ENCODE measurements around the gene HCRT. TPM values are rescaled to one million over a fixed set of nuclear protein-coding genes. Genes with fewer than 3 reads are reported as not detected.
"Not testable (repeated sequence)": the region's sequence is repeated elsewhere in the genome, so short reads cannot be mapped to it uniquely, and the experiment has no call there.

HCRT gene
- total RNA-seq, 1 donor from 2014 or later = not detected

- Histone ChIP-seq H3K4me3 (ENCODE audit: insufficient read depth, low read depth, low read length) (no peak overlapping the region), H3K36me3 (ENCODE audit: insufficient read depth, low read length) (peaks cover 42% of the 10 kb centered on the region), H4K20me1 (ENCODE audit: insufficient read depth, low read length) (no peaks in the 10 kb centered on the region), H3K9ac (ENCODE audit: low read length) (no peak overlapping the region), H2AFZ (ENCODE audit: low read depth, low read length) (no peak overlapping the region), H3K27me3 (ENCODE audit: insufficient read depth, low read length) (no peaks in the 10 kb centered on the region), H3K4me2 (ENCODE audit: low read length) (no peak overlapping the region), H3K4me1 (ENCODE audit: insufficient read depth, low read length) (no peaks in the 10 kb centered on the region), H3K9me3 (ENCODE audit: insufficient read depth, low read depth, low read length) (no peaks in the 10 kb centered on the region), H3K79me2 (ENCODE audit: insufficient read depth, low read length) (no peaks in the 10 kb centered on the region), H3K27ac (ENCODE audit: low read depth, low read length) (no peak overlapping the region)
- H3K36me3 Mint-ChIP-seq (ENCODE audit: low read depth, unreplicated experiment) = peaks cover 9% of the 10 kb centered on the region
- H3K4me1 Mint-ChIP-seq (ENCODE audit: low read depth, unreplicated experiment) = no peaks in the 10 kb centered on the region
- H3K27ac Mint-ChIP-seq (ENCODE audit: unreplicated experiment) = no peak overlapping the region
- TF ChIP-seq EZH2 (IDR thresholded peaks at IDR 0.05; ENCODE audit: insufficient read depth, low read length) (no peak), CTCF (IDR thresholded peaks at IDR 0.05; ENCODE audit: insufficient read depth, low read depth, low read length) (no peak)
- no peaks in the 10 kb centered on the region for H3K27me3 Mint-ChIP-seq (ENCODE audit: low read depth, unreplicated experiment)
- no peak for FAIRE-seq
- H3K9me3 Mint-ChIP-seq (ENCODE audit: unreplicated experiment) = no peaks in the 10 kb centered on the region
- DNase-seq (ENCODE audit: low read depth) = no peak
- no peak overlapping the region for H3K4me3 Mint-ChIP-seq (ENCODE audit: unreplicated experiment)
Observed at GRCh38 chr17:42212382-42212781, 27.1 kb upstream of the HCRT start.

- H3K4me3 Mint-ChIP-seq (ENCODE audit: unreplicated experiment); H3K27me3 Mint-ChIP-seq (ENCODE audit: low read depth, unreplicated experiment); H3K9me3 Mint-ChIP-seq (ENCODE audit: unreplicated experiment); H3K79me2 ChIP-seq (ENCODE audit: insufficient read depth, low read length); H3K27me3 ChIP-seq (ENCODE audit: insufficient read depth, low read length); FAIRE-seq; H4K20me1 ChIP-seq (ENCODE audit: insufficient read depth, low read length); H3K9ac ChIP-seq (ENCODE audit: low read length); H3K4me1 ChIP-seq (ENCODE audit: insufficient read depth, low read length); H2AFZ ChIP-seq (ENCODE audit: low read depth, low read length); H3K27ac ChIP-seq (ENCODE audit: low read depth, low read length); H3K9me3 ChIP-seq (ENCODE audit: insufficient read depth, low read depth, low read length); H3K27ac Mint-ChIP-seq (ENCODE audit: unreplicated experiment); H3K4me2 ChIP-seq (ENCODE audit: low read length); H3K4me1 Mint-ChIP-seq (ENCODE audit: low read depth, unreplicated experiment); H3K36me3 Mint-ChIP-seq (ENCODE audit: low read depth, unreplicated experiment); H3K4me3 ChIP-seq (ENCODE audit: insufficient read depth, low read depth, low read length): not testable (repeated sequence)
- DNase-seq (ENCODE audit: low read depth) = peak; percentile 41
- H3K36me3 ChIP-seq (ENCODE audit: insufficient read depth, low read length) = peaks cover 41% of the 10 kb centered on the region
Observed at GRCh38 chr17:42211921-42212341, 26.7 kb upstream of the HCRT start.

- Mint-ChIP-seq H3K36me3 (ENCODE audit: low read depth, unreplicated experiment) (peaks cover 9% of the 10 kb centered on the region), H3K27ac (ENCODE audit: unreplicated experiment) (no peak overlapping the region), H3K9me3 (ENCODE audit: unreplicated experiment) (no peaks in the 10 kb centered on the region), H3K4me1 (ENCODE audit: low read depth, unreplicated experiment) (no peaks in the 10 kb centered on the region), H3K27me3 (ENCODE audit: low read depth, unreplicated experiment) (no peaks in the 10 kb centered on the region), H3K4me3 (ENCODE audit: unreplicated experiment) (no peak overlapping the region)
- H3K9ac ChIP-seq (ENCODE audit: low read length) = no peak overlapping the region
- no peaks in the 10 kb centered on the region for H4K20me1 ChIP-seq (ENCODE audit: insufficient read depth, low read length)
- no peak overlapping the region for H3K4me2 ChIP-seq (ENCODE audit: low read length)
- TF ChIP-seq EZH2 (IDR thresholded peaks at IDR 0.05; ENCODE audit: insufficient read depth, low read length) (no peak), CTCF (IDR thresholded peaks at IDR 0.05; ENCODE audit: insufficient read depth, low read depth, low read length) (no peak)
- H3K36me3 ChIP-seq (ENCODE audit: insufficient read depth, low read length) = peaks cover 36% of the 10 kb centered on the region
- H2AFZ ChIP-seq (ENCODE audit: low read depth, low read length) = no peak overlapping the region
- no peak for DNase-seq (ENCODE audit: low read depth)
- FAIRE-seq = no peak
- H3K4me3 ChIP-seq (ENCODE audit: insufficient read depth, low read depth, low read length) = no peak overlapping the region
- H3K4me1 ChIP-seq (ENCODE audit: insufficient read depth, low read length) = no peaks in the 10 kb centered on the region
- no peak overlapping the region for H3K27ac ChIP-seq (ENCODE audit: low read depth, low read length)
- H3K27me3 ChIP-seq (ENCODE audit: insufficient read depth, low read length) = no peaks in the 10 kb centered on the region
- H3K79me2 ChIP-seq (ENCODE audit: insufficient read depth, low read length) = no peaks in the 10 kb centered on the region
- H3K9me3 ChIP-seq (ENCODE audit: insufficient read depth, low read depth, low read length) = no peaks in the 10 kb centered on the region
Observed at GRCh38 chr17:42210046-42210445, 24.8 kb upstream of the HCRT start.

- peaks cover 29% of the 10 kb centered on the region for H3K36me3 ChIP-seq (ENCODE audit: insufficient read depth, low read length)
- DNase-seq (ENCODE audit: low read depth); H3K79me2 ChIP-seq (ENCODE audit: insufficient read depth, low read length); FAIRE-seq; H3K4me3 Mint-ChIP-seq (ENCODE audit: unreplicated experiment); H3K4me3 ChIP-seq (ENCODE audit: insufficient read depth, low read depth, low read length); H3K27me3 Mint-ChIP-seq (ENCODE audit: low read depth, unreplicated experiment); H3K9ac ChIP-seq (ENCODE audit: low read length); H3K9me3 Mint-ChIP-seq (ENCODE audit: unreplicated experiment); H3K27ac ChIP-seq (ENCODE audit: low read depth, low read length); H3K4me1 ChIP-seq (ENCODE audit: insufficient read depth, low read length); H3K27ac Mint-ChIP-seq (ENCODE audit: unreplicated experiment); H3K9me3 ChIP-seq (ENCODE audit: insufficient read depth, low read depth, low read length); H3K4me1 Mint-ChIP-seq (ENCODE audit: low read depth, unreplicated experiment); H3K27me3 ChIP-seq (ENCODE audit: insufficient read depth, low read length); H3K4me2 ChIP-seq (ENCODE audit: low read length); H2AFZ ChIP-seq (ENCODE audit: low read depth, low read length): not testable (repeated sequence)
- peaks cover 11% of the 10 kb centered on the region for H4K20me1 ChIP-seq (ENCODE audit: insufficient read depth, low read length)
- peaks cover 17% of the 10 kb centered on the region for H3K36me3 Mint-ChIP-seq (ENCODE audit: low read depth, unreplicated experiment)
Observed at GRCh38 chr17:42206153-42206612, 20.9 kb upstream of the HCRT start.
